ENCODE data around the gene TRANK1.
A peak's percentile ranks its signal among the peaks of the same experiment; 100 is the strongest.
"Not testable (repeated sequence)": the region's sequence is repeated elsewhere in the genome, so short reads cannot be mapped to it uniquely, and the experiment has no call there.

Gene TRANK1

DNA sequence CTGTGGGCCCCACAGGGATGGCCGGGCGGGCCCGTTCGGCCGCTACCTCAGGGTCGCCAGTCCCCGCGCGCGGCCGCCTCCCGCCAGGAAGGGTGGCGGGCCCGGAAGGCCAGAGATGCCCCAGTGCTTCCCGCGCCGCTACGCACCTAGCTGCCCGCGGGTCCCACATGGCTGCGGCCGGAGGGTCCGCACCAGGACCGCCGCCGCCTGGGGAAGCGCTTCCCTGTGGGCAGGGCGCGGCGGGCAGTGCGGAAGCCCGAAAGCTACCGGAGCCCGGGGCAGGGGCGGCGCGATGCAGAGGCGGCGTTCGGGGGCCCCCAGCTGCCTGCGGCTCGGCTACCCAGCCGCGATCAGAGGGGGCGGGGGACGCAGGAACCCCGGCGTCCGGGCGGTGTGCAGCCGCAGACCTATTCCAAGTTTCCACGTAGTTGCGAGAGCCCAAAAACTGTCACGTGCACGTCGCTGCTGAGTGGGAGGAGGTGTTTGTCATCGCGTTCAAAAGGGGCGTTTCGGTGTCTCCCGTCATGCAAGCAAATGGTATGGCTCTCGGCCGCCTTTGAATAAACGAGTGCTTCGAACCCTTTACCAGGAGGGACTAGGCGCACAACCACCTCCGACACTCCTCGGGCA is at the start of gene TRANK1:
TRANK1 (minus strand) TSS at position 414 of the 630 bp plus-strand sequence; CDS start at position 169, 245 bp downstream.
- peak in 47 of 51 donors; percentile 2 to 69 (median 30) for DNase-seq

DNA sequence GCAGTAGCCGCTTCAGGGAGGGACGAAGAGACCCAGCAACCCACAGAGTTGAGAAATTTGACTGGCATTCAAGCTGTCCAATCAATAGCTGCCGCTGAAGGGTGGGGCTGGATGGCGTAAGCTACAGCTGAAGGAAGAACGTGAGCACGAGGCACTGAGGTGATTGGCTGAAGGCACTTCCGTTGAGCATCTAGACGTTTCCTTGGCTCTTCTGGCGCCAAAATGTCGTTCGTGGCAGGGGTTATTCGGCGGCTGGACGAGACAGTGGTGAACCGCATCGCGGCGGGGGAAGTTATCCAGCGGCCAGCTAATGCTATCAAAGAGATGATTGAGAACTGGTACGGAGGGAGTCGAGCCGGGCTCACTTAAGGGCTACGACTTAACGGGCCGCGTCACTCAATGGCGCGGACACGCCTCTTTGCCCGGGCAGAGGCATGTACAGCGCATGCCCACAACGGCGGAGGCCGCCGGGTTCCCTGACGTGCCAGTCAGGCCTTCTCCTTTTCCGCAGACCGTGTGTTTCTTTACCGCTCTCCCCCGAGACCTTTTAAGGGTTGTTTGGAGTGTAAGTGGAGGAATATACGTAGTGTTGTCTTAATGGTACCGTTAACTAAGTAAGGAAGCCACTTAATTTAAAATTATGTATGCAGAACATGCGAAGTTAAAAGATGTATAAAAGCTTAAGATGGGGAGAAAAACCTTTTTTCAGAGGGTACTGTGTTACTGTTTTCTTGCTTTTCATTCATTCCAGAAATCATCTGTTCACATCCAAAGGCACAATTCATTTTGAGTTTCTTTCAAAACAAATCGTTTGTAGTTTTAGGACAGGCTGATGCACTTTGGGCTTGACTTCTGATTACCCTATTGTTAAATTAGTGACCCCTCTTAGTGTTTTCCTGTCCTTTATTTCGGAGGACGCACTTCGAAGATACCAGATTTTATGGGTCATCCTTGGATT is 48.8 kb upstream of the TRANK1 start, which contains the start of gene MLH1:
MLH1 (plus strand) TSS at position 193 of the 958 bp plus-strand sequence; CDS start at position 223, 30 bp downstream.
- no peak for DNase-seq

DNA sequence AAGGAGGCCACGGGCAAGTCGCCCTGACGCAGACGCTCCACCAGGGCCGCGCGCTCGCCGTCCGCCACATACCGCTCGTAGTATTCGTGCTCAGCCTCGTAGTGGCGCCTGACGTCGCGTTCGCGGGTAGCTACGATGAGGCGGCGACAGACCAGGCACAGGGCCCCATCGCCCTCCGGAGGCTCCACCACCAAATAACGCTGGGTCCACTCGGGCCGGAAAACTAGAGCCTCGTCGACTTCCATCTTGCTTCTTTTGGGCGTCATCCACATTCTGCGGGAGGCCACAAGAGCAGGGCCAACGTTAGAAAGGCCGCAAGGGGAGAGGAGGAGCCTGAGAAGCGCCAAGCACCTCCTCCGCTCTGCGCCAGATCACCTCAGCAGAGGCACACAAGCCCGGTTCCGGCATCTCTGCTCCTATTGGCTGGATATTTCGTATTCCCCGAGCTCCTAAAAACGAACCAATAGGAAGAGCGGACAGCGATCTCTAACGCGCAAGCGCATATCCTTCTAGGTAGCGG is 48.0 kb upstream of the TRANK1 start, which contains the start of gene EPM2AIP1:
EPM2AIP1 (minus strand) TSS at position 326 of the 520 bp plus-strand sequence; CDS start at position 272, 54 bp downstream.
- DNase-seq: no peak

DNA sequence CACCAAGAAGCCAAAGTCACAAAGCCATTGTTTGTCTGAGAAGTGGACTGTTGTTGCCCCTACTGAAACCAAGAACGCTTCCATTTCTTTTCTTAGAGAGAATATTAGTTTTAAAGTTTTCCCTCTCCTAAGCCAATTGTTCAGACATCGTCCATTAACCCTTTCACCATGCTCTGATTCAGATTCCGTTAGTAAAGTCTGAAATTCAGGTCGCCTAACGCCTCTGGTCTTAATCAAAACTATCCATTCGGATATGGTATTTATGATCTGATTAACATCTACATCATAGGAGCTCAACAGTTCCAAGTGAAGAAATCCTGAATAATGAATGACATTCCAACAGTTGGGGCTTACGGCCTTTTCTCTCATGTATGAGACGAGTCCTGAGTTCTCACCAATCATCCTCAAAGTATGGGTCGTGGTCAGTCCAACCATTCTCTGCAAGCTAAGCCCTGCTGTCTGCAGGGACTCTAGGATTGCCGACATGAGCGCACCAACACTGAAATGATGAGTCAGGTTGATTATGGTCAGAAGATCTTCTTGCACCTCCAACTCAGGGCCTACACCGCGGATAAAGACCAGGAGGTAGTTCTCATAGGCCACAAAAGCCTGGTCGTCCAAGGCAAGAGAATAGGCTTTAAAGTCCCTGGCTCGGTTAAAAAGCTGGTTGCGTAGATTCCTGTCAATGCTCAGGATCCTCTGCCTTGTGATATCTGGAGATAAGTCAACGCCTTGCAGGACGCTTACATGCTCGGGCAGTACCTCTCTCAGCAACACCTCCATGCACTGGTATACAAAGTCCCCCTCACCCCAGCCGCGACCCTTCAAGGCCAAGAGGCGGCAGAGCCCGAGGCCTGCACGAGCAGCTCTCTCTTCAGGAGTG is 47.3 kb upstream of the TRANK1 start:
- no peak for DNase-seq

DNA sequence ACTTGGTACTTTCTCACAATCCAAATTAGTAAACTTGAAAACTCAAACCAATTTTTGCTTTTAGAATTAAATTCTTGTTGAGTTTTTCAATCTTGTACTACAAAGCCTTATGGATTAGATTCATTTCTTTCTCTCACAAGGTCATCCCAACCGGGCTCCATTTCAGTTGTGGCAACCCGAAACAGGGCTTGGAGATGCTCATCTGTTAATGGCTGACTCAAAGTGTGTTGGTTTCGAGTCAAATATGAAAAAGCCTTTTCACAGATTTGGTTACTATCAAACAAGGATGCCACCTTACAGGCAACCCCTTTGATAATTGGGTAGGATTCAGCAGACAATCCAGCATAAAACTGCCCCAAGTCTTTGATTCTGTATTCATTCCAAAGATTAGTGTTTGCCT is 46.3 kb upstream of the TRANK1 start:
- no peak for DNase-seq

DNA sequence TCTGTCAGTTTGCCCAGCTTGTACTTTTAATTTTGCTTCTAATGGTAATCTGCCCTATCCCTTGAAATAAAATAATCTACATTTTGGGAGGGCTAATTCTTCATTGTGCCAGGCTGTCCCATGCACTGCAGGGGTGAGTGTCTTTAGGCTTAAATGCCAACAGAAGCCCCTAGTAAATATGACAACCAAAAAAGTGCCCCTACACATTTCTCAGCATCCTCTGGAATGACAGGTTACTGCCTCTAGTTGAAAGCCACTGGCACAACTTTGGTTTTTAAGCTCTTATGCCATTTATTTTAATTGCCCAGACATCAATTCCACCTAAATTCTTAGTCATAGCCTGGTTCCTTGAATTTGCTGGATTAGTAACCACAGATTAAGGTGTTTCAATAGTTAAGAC is 44.7 kb upstream of the TRANK1 start:
- no peak for DNase-seq

DNA sequence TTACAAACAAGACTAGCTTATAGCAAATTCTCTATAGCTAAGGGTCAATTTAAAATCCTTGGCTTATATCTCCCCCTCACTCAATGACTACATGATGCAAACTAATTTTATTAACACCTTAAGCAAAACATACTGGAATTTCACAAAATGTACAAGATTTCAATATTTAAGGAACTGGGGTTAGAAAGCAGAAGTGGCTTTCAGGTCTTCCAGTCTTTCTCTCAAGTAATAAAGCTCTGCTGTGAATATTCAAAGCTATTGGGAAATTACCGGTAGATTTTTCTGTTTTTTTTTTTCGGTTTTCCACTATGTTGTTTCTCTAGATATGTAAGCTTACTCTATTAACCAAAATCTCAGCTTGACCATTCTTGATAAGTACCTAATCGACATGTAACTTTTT is 44.2 kb upstream of the TRANK1 start:
- no peak for DNase-seq

DNA sequence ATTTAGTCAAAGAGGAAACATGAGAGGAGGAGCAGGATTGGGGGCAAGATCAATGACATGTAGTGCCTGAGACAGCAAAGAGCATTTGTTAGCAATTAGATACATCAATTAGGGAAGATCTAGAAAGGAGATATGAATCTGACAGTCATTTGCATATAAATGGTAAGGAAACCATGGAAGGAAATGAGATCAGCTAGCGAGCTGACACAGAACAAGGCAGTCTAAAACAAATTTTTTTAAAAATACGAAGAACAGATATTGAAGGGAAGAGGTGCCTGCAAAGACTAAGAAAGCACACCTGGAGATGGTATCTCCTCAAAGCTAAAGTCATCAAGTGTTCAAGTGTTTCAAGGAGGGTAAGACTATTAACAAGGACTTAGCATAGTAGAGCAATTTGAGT is 43.5 kb upstream of the TRANK1 start:
- DNase-seq: no peak

DNA sequence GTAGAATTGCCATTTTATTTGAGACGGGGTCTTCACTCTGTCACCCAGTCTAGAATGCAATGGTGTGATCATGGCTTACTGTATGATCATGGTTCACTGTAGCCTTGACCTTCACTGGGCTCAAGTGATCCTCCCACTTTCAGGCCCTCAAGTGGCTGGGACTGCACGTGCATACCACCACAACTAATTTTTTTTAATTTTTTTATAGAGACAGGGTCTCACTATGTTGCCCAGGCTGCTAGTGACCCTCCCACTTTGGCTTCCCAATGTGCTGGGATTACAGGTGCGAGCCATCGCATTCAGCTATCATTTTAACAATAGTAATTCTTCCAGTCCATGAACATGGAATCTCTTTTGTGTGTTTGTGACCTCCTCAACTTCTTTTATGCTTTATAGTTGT is 36.2 kb upstream of the TRANK1 start:
- no peak for DNase-seq

DNA sequence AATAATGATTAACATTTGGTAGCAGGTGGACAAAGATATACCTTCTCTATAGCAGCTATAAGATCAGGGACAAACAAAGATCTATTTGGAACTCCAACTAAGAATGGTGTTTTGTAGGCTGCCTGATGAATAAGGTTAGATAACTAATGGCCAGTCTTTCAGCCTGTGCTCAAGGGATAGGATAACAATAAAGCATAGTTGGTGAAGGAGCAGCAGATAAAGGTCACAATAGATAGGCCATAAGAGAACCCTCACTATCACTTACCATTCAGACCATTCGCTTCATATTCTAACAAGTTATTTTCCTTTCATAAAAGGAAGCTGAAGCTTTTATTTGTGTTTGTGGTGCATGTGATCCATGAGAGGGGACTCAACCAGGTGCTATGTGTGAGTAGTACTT is 28.3 kb upstream of the TRANK1 start:
- DNase-seq: no peak

DNA sequence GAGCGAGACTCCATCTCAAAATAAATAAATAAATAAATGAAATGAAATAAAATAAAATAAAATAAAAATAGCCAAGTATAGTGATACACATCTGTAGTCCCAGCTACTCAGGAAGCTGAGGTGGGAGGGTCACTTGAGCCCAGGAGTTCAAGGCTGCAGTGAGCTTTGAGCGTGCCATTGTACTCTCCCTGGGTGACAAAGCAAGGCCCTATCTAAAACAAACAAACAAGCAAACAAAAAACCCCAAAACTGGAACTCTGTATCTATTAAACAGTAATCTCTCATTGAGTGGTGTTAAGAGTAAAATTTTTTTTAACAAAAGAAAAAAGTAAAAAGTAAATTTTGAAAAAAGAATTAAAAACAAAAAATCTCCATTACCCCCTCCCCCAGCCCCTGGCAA is 27.3 kb upstream of the TRANK1 start:
- no peak for DNase-seq

DNA sequence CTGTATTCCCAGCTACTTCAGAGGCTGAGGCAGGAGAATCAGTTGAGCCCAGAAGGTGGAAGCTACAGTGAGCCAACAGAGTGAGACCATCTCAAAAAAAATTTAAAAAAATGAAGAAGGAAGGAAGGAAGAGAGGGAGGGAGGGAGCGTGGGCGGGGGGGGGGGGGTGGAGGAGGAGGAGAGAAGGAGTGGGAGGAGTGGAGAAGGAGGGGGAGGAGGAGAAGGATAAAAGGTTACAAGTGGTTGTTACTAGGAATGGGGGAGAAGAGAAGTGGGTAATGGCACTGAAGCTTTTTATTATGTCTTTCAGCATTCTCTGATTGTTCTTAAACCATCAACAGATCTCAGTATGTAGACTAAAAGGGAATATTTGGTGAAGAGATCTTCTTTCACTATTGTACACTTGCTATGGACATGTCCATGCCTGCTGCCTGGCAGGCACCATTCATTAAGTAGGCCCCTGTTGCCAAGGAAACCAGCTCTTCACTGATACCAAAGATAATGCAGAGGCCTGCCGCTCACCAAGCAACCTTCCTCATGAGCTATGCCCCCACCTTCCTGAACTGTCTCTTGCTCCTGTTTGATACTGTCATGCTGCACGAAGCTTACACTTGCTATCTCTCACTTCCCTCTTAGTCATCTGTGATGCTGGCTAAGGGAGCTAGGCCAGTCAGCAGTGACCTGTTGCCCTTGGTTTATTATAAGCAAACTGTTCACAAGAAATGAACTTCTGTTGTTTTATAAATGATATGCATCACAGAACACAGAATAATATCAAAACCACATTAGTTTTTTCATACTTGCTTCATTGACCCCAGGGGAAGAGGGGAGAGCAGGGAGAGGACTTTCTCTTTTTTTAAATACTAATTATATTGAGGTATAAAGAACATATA is 24.9 kb upstream of the TRANK1 start:
- peak in 28 of 51 donors; percentile 1 to 59 (median 18) for DNase-seq

DNA sequence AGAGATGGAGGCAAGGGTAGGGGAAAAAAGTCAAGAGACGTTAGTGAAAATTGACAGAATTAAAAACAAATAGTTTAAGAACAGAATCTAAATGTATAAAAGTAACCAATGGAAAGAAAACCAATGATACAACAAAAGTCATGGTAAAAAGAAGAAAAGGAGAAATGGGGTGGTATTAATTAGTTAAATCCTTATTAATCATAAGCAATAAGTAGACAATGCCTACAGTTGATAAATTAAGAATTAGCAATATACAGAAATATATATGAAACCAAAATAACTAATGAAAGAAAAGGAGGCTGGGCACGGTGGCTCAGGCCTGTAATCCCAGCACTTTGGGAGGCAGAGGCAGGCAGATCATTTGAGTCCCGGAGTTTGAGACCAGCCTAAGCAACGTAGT is 24.2 kb upstream of the TRANK1 start:
- DNase-seq: no peak

DNA sequence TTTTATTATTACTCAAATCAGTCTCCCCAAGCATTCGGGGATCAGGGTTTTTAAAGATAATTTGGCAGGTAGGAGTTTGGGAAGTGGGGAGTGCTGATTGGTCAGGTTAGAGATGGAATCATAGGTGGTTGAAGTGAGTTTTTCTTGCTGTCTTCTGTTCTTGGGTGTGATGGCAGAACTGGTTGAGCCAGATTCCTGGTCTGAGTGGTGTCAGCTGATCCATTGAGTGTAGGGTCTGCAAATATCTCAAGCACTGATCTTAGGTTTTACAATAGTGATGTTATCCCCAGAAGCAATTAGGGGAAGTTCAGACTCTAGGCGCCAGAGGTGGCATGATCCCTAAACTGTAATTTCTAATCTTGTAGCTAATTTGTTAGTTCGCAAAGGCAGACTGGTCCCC is 20.6 kb upstream of the TRANK1 start:
- DNase-seq: no peak

DNA sequence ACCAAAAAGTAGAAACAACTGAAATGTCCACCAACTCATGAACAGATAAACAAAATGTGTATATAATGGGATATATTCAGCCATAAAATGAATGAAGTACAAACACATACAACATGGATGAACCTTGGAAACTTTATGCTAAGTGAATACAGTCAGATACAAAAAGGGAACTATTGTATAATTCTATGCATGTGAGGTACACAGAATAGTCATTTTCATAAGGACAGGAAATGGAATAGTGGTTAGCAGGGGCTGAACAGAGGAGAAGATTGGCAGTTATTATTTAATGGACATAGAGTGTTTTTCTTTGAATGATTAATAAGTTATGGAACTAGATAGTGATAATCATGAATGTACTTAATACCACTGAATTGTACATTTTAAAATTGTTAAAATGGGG is 20.0 kb upstream of the TRANK1 start:
- no peak for DNase-seq

DNA sequence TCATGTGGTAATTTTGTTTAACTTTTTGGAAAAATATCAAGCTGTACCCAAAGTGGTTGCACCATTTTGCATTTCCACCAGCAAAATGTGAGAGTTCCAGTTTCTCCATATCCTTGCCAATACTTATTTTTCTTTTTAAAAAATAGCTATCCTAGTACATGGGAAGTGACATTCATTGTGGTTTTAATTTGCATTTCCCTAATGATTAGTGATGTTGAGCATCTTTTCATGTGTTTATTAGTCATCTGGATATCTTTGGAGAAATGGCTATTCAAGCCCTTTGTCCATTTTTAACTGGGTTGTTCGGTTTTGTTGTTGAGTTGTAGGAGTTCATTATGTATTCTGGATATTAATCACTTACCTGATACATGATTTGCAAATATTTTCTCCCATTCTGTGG is 19.5 kb upstream of the TRANK1 start:
- DNase-seq: no peak

DNA sequence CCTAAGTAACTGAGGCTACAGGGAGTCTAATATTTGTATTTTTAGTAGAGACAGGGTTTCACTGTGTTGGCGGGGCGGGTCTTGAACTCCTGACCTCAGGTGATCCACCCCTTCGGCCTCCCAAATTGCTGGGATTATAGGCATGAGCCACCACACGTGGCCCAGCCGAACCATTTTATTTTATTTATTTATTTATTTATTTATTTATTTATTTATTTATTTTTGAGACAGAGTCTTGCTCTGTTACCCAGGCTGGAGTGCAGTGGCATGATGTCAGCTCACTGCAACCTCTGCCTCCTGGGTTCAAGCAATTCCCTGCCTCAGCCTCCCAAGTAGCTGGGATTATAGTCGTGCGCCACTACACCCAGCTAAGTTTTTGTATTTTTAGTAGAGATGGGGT is 18.2 kb upstream of the TRANK1 start:
- DNase-seq: not testable (repeated sequence)

DNA sequence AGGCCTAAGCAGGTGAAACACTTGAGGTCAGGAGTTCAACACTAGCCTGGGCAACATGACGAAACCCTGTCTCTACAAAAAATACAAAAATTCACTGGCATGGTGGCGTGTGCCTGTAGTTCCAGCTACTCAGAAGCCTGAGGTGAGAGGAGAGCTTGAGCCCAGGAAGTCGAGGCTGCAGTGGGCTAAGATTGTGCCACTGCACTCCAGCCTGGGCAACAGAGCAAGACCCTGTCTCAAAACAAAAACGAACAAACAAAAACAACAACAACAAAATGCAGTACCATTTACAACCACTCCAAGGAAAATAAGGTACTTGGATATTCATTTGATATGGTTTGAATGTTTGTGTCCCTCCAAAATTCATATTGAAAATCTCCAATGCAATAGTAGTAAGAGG is 15.6 kb upstream of the TRANK1 start:
- no peak for DNase-seq

DNA sequence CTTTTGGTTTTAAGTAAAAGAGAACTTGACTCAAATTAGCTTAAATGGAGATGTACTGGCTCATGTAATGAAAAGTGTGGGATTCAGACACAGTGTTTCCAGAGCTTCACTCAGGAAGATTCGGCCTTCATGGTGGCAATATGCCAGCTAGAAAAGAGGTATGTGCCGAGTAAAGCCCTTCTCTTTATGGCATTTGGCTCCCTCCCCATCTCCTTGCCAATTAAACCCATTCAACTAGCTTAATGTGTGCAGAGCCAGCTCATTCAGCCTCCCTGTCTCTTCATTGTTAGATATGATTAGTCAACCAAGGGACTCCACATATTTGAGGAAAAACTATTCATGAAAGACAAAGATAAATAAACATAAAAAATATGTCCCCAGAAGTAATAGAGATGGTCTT is 15.0 kb upstream of the TRANK1 start:
- no peak for DNase-seq

Measured in hypothalamus (tissue), 51 donors.